Astrocyte (in vitro differentiated cells and primary cell): ENCODE measurements around the gene PITX1. TPM values are rescaled to one million over a fixed set of nuclear protein-coding genes. Genes with fewer than 3 reads are reported as not detected.
"Not testable (repeated sequence)": the region's sequence is repeated elsewhere in the genome, so short reads cannot be mapped to it uniquely, and the experiment has no call there.

Experiments
- DNase-seq: peaks from one replicate; pipeline ENCODE4 v3.0.0-alpha.2; 2010; ENCODE audit warnings: low read depth
- FAIRE-seq: peaks from 2 replicates; lab custom pipeline; 2011; peaks lifted over from hg19 to GRCh38; lab: Jason Lieb, UNC
- H2AFZ ChIP-seq: 2 replicates; pipeline ENCODE4 v1.6.0; 2012; ENCODE audit warnings: low read depth, low read length, inconsistent platforms
- H3K27ac ChIP-seq: 2 replicates; pipeline ENCODE4 v1.5.1; 2011; ENCODE audit warnings: low read depth, low read length, inconsistent platforms
- H3K27me3 ChIP-seq: 2 replicates; pipeline ENCODE4 v1.6.0; 2011; ENCODE audit warnings: low read length, inconsistent platforms; ENCODE audit not compliant: insufficient read depth
- H3K36me3 ChIP-seq: 2 replicates; pipeline ENCODE4 v1.5.1; 2011; ENCODE audit warnings: low read length, inconsistent platforms; ENCODE audit not compliant: insufficient read depth
- H3K4me1 ChIP-seq: 2 replicates; pipeline ENCODE4 v1.5.1; 2011; ENCODE audit warnings: low read length, inconsistent platforms; ENCODE audit not compliant: insufficient read depth
- H3K4me2 ChIP-seq: 2 replicates; pipeline ENCODE4 v1.6.0; 2012; ENCODE audit warnings: low read length, inconsistent platforms
- H3K4me3 ChIP-seq: 2 replicates; pipeline ENCODE4 v1.5.1; 2011; ENCODE audit warnings: low read depth, mild to moderate bottlenecking, low read length, inconsistent platforms; ENCODE audit not compliant: insufficient read depth
- H3K79me2 ChIP-seq: 2 replicates; pipeline ENCODE4 v1.6.0; 2012; ENCODE audit warnings: mild to moderate bottlenecking, low read length, inconsistent platforms; ENCODE audit not compliant: insufficient read depth
- H3K9ac ChIP-seq: 2 replicates; pipeline ENCODE4 v1.6.0; 2012; ENCODE audit warnings: mild to moderate bottlenecking, low read length, inconsistent platforms
- H3K9me3 ChIP-seq: 2 replicates; pipeline ENCODE4 v1.5.1; 2012; ENCODE audit warnings: low read depth, mild to moderate bottlenecking, low read length, inconsistent platforms; ENCODE audit not compliant: insufficient read depth
- H4K20me1 ChIP-seq: 2 replicates; pipeline ENCODE4 v1.6.0; 2012; ENCODE audit warnings: low read length, inconsistent platforms; ENCODE audit not compliant: insufficient read depth
- H3K27ac Mint-ChIP-seq: one replicate; pipeline ENCODE4 v1.8.0; 2021; ENCODE audit warnings: mild to moderate bottlenecking, mixed read lengths; ENCODE audit not compliant: unreplicated experiment
- H3K27me3 Mint-ChIP-seq: one replicate; pipeline ENCODE4 v1.8.0; 2021; ENCODE audit warnings: low read depth, mixed read lengths; ENCODE audit not compliant: unreplicated experiment
- H3K36me3 Mint-ChIP-seq: one replicate; pipeline ENCODE4 v1.8.0; 2021; ENCODE audit warnings: low read depth, mixed read lengths; ENCODE audit not compliant: unreplicated experiment
- H3K4me1 Mint-ChIP-seq: one replicate; pipeline ENCODE4 v1.8.0; 2021; ENCODE audit warnings: low read depth, mixed read lengths; ENCODE audit not compliant: unreplicated experiment
- H3K4me3 Mint-ChIP-seq: one replicate; pipeline ENCODE4 v1.8.0; 2021; ENCODE audit warnings: mild to moderate bottlenecking, moderate library complexity, mixed read lengths; ENCODE audit not compliant: unreplicated experiment
- H3K9me3 Mint-ChIP-seq: one replicate; pipeline ENCODE4 v1.8.0; 2021; ENCODE audit warnings: mild to moderate bottlenecking, mixed read lengths; ENCODE audit not compliant: unreplicated experiment
- CTCF ChIP-seq: IDR thresholded peaks from 2 replicates; pipeline ENCODE4 v1.5.1; 2011; ENCODE audit warnings: low read depth, mild to moderate bottlenecking, inconsistent platforms, low read length, moderate library complexity; ENCODE audit not compliant: insufficient read depth
- EZH2 ChIP-seq: IDR thresholded peaks from 2 replicates; pipeline ENCODE4 v1.6.1; 2012; ENCODE audit warnings: mild to moderate bottlenecking, low read length, inconsistent platforms; ENCODE audit not compliant: insufficient read depth
- total RNA-seq: library from RNA; stranded (reverse); gene quantifications from 2 replicates; pipeline ENCODE4 v1.2.1, GENCODE V29; 2021

Gene PITX1
- total RNA-seq, 1 donor from 2014 or later, result 0.52 TPM

- no peak for TF ChIP-seq CTCF
- TF ChIP-seq EZH2, result no peak
- no peak for DNase-seq
- H3K4me1 Mint-ChIP-seq, result no peaks in the 10 kb centered on the region
Observed at GRCh38 chr5:135007305-135007704, 26.7 kb downstream of the PITX1 start.

GRCh38 chr5:135005076-135005475 is 29.0 kb downstream of the PITX1 start:
- H3K9ac ChIP-seq, result no peak overlapping the region
- no peaks in the 10 kb centered on the region for H3K4me1 ChIP-seq
- H3K9me3 ChIP-seq, result no peaks in the 10 kb centered on the region
- no peak overlapping the region for H3K27ac ChIP-seq
- no peak overlapping the region for H3K4me3 ChIP-seq
- H3K36me3 Mint-ChIP-seq, result peaks cover 13% of the 10 kb centered on the region
- H3K9me3 Mint-ChIP-seq, result peaks cover 16% of the 10 kb centered on the region
- H3K4me1 Mint-ChIP-seq, result no peaks in the 10 kb centered on the region
- DNase-seq (no peak), FAIRE-seq (no peak)
- TF ChIP-seq EZH2, result no peak
- H3K27me3 Mint-ChIP-seq, result peaks cover 69% of the 10 kb centered on the region
- H3K36me3 ChIP-seq, result no peaks in the 10 kb centered on the region
- H2AFZ ChIP-seq, result no peak overlapping the region
- H3K4me3 Mint-ChIP-seq, result no peak overlapping the region
- no peaks in the 10 kb centered on the region for H3K27me3 ChIP-seq
- no peaks in the 10 kb centered on the region for H3K79me2 ChIP-seq
- H3K27ac Mint-ChIP-seq, result no peak overlapping the region
- H3K4me2 ChIP-seq, result no peak overlapping the region
- no peaks in the 10 kb centered on the region for H4K20me1 ChIP-seq

More at GRCh38 chr5:135007305-135007704, 26.7 kb downstream of the PITX1 start:
- no peak overlapping the region for H3K27ac ChIP-seq
- no peaks in the 10 kb centered on the region for H3K9me3 ChIP-seq
- Mint-ChIP-seq H3K9me3 (peaks cover 15% of the 10 kb centered on the region), H3K27me3 (peaks cover 70% of the 10 kb centered on the region), H3K27ac (no peak overlapping the region), H3K4me3 (no peak overlapping the region), H3K36me3 (peaks cover 12% of the 10 kb centered on the region)
- no peaks in the 10 kb centered on the region for H3K27me3 ChIP-seq
- no peaks in the 10 kb centered on the region for H3K36me3 ChIP-seq
- FAIRE-seq, result no peak
- H4K20me1 ChIP-seq, result no peaks in the 10 kb centered on the region
- no peak overlapping the region for H2AFZ ChIP-seq
- no peak overlapping the region for H3K4me2 ChIP-seq
- H3K4me1 ChIP-seq, result no peaks in the 10 kb centered on the region
- H3K4me3 ChIP-seq, result no peak overlapping the region
- no peaks in the 10 kb centered on the region for H3K79me2 ChIP-seq
- no peak overlapping the region for H3K9ac ChIP-seq

GRCh38 chr5:135004376-135004775 is 29.7 kb downstream of the PITX1 start:
- Histone ChIP-seq H3K9ac (no peak overlapping the region), H3K4me2 (no peak overlapping the region), H3K4me1 (no peaks in the 10 kb centered on the region), H3K4me3 (no peak overlapping the region), H3K9me3 (no peaks in the 10 kb centered on the region), H3K27me3 (no peaks in the 10 kb centered on the region), H3K79me2 (no peaks in the 10 kb centered on the region), H3K27ac (no peak overlapping the region), H4K20me1 (no peaks in the 10 kb centered on the region), H2AFZ (no peak overlapping the region), H3K36me3 (no peaks in the 10 kb centered on the region)
- H3K36me3 Mint-ChIP-seq, result peaks cover 13% of the 10 kb centered on the region
- FAIRE-seq, result no peak
- no peak for TF ChIP-seq EZH2
- no peak overlapping the region for H3K4me3 Mint-ChIP-seq
- no peak overlapping the region for H3K27ac Mint-ChIP-seq
- peaks cover 68% of the 10 kb centered on the region for H3K27me3 Mint-ChIP-seq
- DNase-seq, result no peak
- no peaks in the 10 kb centered on the region for H3K4me1 Mint-ChIP-seq
- H3K9me3 Mint-ChIP-seq, result peaks cover 14% of the 10 kb centered on the region

GRCh38 chr5:134998068-134998467 is 36.0 kb downstream of the PITX1 start:
- Mint-ChIP-seq H3K36me3 (peaks cover 10% of the 10 kb centered on the region), H3K9me3 (peaks cover 12% of the 10 kb centered on the region), H3K27me3 (peaks cover 65% of the 10 kb centered on the region)
- not testable (repeated sequence) for H3K4me3 ChIP-seq, DNase-seq, H3K27ac Mint-ChIP-seq, H2AFZ ChIP-seq, H3K4me3 Mint-ChIP-seq, H3K9ac ChIP-seq, H3K27me3 ChIP-seq, H3K79me2 ChIP-seq, H3K9me3 ChIP-seq, H3K4me1 Mint-ChIP-seq, H3K4me1 ChIP-seq, H3K4me2 ChIP-seq, H4K20me1 ChIP-seq, FAIRE-seq, H3K27ac ChIP-seq, H3K36me3 ChIP-seq
